HG03442 (cell line): ENCODE results near the gene OR6S1.
"Not testable (repeated sequence)": the region's sequence is repeated elsewhere in the genome, so short reads cannot be mapped to it uniquely, and the experiment has no call there.

Source experiments
- ATAC-seq: cut with Tn5 transposase; IDR thresholded peaks from one replicate; pipeline ENCODE4 v1.9.1; 2021; ENCODE audit warnings: mild to moderate bottlenecking, moderate library complexity; ENCODE audit not compliant: unreplicated experiment

OR6S1 gene

GRCh38 chr14:20611277-20611676 is 30.2 kb downstream of the OR6S1 start:
- ATAC-seq: no peak

- ATAC-seq: no peak
Observed at GRCh38 chr14:20610002-20610765, 31.3 kb downstream of the OR6S1 start.

- ATAC-seq: no peak
Observed at GRCh38 chr14:20609215-20610001, 32.1 kb downstream of the OR6S1 start.

GRCh38 chr14:20608383-20609110 is 32.9 kb downstream of the OR6S1 start:
- no peak for ATAC-seq

- ATAC-seq: no peak
Observed at GRCh38 chr14:20607617-20608016, 33.9 kb downstream of the OR6S1 start.

GRCh38 chr14:20606902-20607242 is 34.6 kb downstream of the OR6S1 start:
- no peak for ATAC-seq

- no peak for ATAC-seq
Observed at GRCh38 chr14:20606190-20606901, 35.1 kb downstream of the OR6S1 start.

GRCh38 chr14:20603813-20604690 is 37.4 kb downstream of the OR6S1 start:
- no peak for ATAC-seq

GRCh38 chr14:20602583-20602982 is 38.9 kb downstream of the OR6S1 start:
- ATAC-seq: no peak

- ATAC-seq: no peak
Observed at GRCh38 chr14:20601522-20601921, 40.0 kb downstream of the OR6S1 start.

- ATAC-seq: no peak
Observed at GRCh38 chr14:20597108-20597507, 44.4 kb downstream of the OR6S1 start.

- not testable (repeated sequence) for ATAC-seq
Observed at GRCh38 chr14:20595726-20596125, 45.8 kb downstream of the OR6S1 start.

GRCh38 chr14:20592574-20592973 is 48.9 kb downstream of the OR6S1 start:
- no peak for ATAC-seq

GRCh38 chr14:20591235-20591634 is 50.3 kb downstream of the OR6S1 start, which contains the start of gene RNASE12:
Gene RNASE12 (minus strand): TSS chr14:20591376. CDS start chr14:20590723, 653 bp downstream.
- ATAC-seq: no peak
